Measurements from ENCODE around the gene GZMM.

The GZMM gene

DNA sequence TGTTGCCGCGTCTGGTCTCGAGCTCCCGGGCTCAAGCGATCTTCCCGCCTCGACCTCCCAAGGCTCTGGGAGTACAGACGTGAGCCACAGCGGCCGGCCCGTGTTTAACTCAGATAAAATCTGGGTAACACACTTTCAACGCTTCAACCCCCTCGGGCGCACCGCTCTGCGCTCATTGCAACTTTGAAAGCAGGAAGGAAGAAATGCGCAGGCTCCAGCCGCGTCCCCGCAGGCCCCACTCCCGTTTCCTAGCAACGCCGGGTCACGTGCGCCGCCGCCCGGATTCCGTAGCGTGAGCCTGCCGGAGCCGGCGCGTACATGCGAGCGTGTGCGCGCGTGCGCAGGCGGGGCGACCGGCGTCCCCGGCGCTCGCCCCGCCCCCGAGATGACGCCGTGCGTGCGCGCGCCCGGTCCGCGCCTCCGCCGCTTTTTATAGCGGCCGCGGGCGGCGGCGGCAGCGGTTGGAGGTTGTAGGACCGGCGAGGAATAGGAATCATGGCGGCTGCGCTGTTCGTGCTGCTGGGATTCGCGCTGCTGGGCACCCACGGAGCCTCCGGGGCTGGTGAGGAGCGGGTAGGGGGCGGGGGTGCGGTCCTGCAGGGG lies 28.4 kb downstream of the GZMM start, which contains the start of gene BSG (continued):
- TF ChIP-seq, protein P1, sequence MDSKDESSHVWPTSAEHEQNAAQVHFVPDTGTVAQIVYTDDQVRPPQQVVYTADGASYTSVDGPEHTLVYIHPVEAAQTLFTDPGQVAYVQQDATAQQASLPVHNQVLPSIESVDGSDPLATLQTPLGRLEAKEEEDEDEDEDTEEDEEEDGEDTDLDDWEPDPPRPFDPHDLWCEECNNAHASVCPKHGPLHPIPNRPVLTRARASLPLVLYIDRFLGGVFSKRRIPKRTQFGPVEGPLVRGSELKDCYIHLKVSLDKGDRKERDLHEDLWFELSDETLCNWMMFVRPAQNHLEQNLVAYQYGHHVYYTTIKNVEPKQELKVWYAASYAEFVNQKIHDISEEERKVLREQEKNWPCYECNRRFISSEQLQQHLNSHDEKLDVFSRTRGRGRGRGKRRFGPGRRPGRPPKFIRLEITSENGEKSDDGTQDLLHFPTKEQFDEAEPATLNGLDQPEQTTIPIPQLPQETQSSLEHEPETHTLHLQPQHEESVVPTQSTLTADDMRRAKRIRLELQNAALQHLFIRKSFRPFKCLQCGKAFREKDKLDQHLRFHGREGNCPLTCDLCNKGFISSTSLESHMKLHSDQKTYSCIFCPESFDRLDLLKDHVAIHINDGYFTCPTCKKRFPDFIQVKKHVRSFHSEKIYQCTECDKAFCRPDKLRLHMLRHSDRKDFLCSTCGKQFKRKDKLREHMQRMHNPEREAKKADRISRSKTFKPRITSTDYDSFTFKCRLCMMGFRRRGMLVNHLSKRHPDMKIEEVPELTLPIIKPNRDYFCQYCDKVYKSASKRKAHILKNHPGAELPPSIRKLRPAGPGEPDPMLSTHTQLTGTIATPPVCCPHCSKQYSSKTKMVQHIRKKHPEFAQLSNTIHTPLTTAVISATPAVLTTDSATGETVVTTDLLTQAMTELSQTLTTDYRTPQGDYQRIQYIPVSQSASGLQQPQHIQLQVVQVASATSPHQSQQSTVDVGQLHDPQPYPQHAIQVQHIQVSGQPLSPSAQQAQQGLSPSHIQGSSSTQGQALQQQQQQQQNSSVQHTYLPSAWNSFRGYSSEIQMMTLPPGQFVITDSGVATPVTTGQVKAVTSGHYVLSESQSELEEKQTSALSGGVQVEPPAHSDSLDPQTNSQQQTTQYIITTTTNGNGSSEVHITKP (tag by site-specific recombination; IDR thresholded peaks at IDR 0.05) = no peak; the same call in 1 of the 2 replicates
- TF ChIP-seq ZNF76 (tag by site-specific recombination; IDR thresholded peaks at IDR 0.05; ENCODE audit: borderline replicate concordance, low read depth) (peak; percentile 28; the same call in 1 of the 2 replicates), ZBTB17 (tag by site-specific recombination; IDR thresholded peaks at IDR 0.05) (peak; percentile 68; the same call in 1 of the 2 replicates), ZNF571 (tag by site-specific recombination; IDR thresholded peaks at IDR 0.05) (no peak), ZNF155 (tag by site-specific recombination; IDR thresholded peaks at IDR 0.05) (no peak), ZBTB21 (tag by site-specific recombination; IDR thresholded peaks at IDR 0.05) (no peak), ZNF2 (tag by site-specific recombination; IDR thresholded peaks at IDR 0.05) (no peak), ZNF114 (tag by site-specific recombination; IDR thresholded peaks at IDR 0.05) (no peak), ZNF354C (tag by site-specific recombination; IDR thresholded peaks at IDR 0.05; ENCODE audit: borderline replicate concordance, low read depth) (no peak), ZNF292 (tag by site-specific recombination; IDR thresholded peaks at IDR 0.05; ENCODE audit: borderline replicate concordance, low read depth) (no peak), ZNF777 (tag by site-specific recombination; IDR thresholded peaks at IDR 0.05; ENCODE audit: borderline replicate concordance) (no peak), ZNF514 (tag by site-specific recombination; IDR thresholded peaks at IDR 0.05) (no peak), ZNF600 (tag by site-specific recombination; IDR thresholded peaks at IDR 0.05) (peak; percentile 50; the same call in 1 of the 2 replicates), ZNF211 (tag by site-specific recombination; IDR thresholded peaks at IDR 0.05; ENCODE audit: low read depth) (no peak), ZNF624 (tag by site-specific recombination; IDR thresholded peaks at IDR 0.05) (no peak), ZNF433 (tag by site-specific recombination; IDR thresholded peaks at IDR 0.05; ENCODE audit: low read depth) (no peak), ZNF544 (tag by site-specific recombination; IDR thresholded peaks at IDR 0.05) (no peak), ZNF423 (tag by site-specific recombination; IDR thresholded peaks at IDR 0.05) (no peak), ZNF660 (tag by site-specific recombination; IDR thresholded peaks at IDR 0.05) (no peak), ZNF768 (tag by site-specific recombination; IDR thresholded peaks at IDR 0.05) (no peak), ZEB2 (tag by site-specific recombination; IDR thresholded peaks at IDR 0.05) (0 out of 2 replicates have a peak, but pooled peaks have one; percentile 36), ZNF324 (tag by site-specific recombination; IDR thresholded peaks at IDR 0.05) (no peak), ZNF776 (tag by site-specific recombination; IDR thresholded peaks at IDR 0.05; ENCODE audit: borderline replicate concordance) (no peak), ZNF24 (tag by site-specific recombination; IDR thresholded peaks at IDR 0.05) (no peak), ZNF629 (tag by site-specific recombination; IDR thresholded peaks at IDR 0.05) (0 out of 2 replicates have a peak, but pooled peaks have one; percentile 23), ZBTB48 (tag by site-specific recombination; IDR thresholded peaks at IDR 0.05) (no peak), ZNF664 (tag by site-specific recombination; IDR thresholded peaks at IDR 0.05) (no peak), ZNF561 (tag by site-specific recombination; IDR thresholded peaks at IDR 0.05; ENCODE audit: borderline replicate concordance) (peak; percentile 41; the same call in 1 of the 2 replicates), KLF9 (tag by site-specific recombination; IDR thresholded peaks at IDR 0.05; ENCODE audit: low read depth) (no peak)
- TF ChIP-seq, protein P2, sequence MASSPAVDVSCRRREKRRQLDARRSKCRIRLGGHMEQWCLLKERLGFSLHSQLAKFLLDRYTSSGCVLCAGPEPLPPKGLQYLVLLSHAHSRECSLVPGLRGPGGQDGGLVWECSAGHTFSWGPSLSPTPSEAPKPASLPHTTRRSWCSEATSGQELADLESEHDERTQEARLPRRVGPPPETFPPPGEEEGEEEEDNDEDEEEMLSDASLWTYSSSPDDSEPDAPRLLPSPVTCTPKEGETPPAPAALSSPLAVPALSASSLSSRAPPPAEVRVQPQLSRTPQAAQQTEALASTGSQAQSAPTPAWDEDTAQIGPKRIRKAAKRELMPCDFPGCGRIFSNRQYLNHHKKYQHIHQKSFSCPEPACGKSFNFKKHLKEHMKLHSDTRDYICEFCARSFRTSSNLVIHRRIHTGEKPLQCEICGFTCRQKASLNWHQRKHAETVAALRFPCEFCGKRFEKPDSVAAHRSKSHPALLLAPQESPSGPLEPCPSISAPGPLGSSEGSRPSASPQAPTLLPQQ (tag by site-specific recombination; IDR thresholded peaks at IDR 0.05) = no peak
- TF ChIP-seq, protein P3, sequence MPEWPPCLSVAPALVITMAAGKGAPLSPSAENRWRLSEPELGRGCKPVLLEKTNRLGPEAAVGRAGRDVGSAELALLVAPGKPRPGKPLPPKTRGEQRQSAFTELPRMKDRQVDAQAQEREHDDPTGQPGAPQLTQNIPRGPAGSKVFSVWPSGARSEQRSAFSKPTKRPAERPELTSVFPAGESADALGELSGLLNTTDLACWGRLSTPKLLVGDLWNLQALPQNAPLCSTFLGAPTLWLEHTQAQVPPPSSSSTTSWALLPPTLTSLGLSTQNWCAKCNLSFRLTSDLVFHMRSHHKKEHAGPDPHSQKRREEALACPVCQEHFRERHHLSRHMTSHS (tag by site-specific recombination; IDR thresholded peaks at IDR 0.05) = no peak
- TF ChIP-seq, protein P4, sequence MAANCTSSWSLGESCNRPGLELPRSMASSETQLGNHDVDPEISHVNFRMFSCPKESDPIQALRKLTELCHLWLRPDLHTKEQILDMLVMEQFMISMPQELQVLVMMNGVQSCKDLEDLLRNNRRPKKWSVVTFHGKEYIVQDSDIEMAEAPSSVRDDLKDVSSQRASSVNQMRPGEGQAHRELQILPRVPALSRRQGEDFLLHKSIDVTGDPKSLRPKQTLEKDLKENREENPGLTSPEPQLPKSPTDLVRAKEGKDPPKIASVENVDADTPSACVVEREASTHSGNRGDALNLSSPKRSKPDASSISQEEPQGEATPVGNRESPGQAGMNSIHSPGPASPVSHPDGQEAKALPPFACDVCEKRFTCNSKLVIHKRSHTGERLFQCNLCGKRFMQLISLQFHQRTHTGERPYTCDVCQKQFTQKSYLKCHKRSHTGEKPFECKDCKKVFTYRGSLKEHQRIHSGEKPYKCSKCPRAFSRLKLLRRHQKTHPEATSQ (tag by site-specific recombination; IDR thresholded peaks at IDR 0.05) = no peak
- TF ChIP-seq, protein P5, sequence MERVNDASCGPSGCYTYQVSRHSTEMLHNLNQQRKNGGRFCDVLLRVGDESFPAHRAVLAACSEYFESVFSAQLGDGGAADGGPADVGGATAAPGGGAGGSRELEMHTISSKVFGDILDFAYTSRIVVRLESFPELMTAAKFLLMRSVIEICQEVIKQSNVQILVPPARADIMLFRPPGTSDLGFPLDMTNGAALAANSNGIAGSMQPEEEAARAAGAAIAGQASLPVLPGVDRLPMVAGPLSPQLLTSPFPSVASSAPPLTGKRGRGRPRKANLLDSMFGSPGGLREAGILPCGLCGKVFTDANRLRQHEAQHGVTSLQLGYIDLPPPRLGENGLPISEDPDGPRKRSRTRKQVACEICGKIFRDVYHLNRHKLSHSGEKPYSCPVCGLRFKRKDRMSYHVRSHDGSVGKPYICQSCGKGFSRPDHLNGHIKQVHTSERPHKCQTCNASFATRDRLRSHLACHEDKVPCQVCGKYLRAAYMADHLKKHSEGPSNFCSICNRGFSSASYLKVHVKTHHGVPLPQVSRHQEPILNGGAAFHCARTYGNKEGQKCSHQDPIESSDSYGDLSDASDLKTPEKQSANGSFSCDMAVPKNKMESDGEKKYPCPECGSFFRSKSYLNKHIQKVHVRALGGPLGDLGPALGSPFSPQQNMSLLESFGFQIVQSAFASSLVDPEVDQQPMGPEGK (tag by site-specific recombination; IDR thresholded peaks at IDR 0.05) = peak; percentile 31; the same call in 1 of the 2 replicates
